GM18517 (cell line): Measurements from ENCODE around the gene CYP27B1.

Source experiments
- ATAC-seq: cut with Tn5 transposase; IDR thresholded peaks from one replicate; pipeline ENCODE4 v1.9.1; 2021; ENCODE audit warnings: mild to moderate bottlenecking, moderate library complexity; ENCODE audit not compliant: unreplicated experiment

CYP27B1 gene

GRCh38 chr12:57753756-57754337, 13.0 kb downstream of the CYP27B1 start:
- ATAC-seq = no peak

- no peak for ATAC-seq
These were observed 14.2 kb downstream of the CYP27B1 start for GRCh38 chr12:57752668-57753000.

- ATAC-seq = peak; percentile 77
These were observed 14.8 kb downstream of the CYP27B1 start, which contains the start of gene CDK4 for GRCh38 chr12:57751788-57752667. CDK4 (minus strand) TSS chr12:57752310; CDS start chr12:57751717, 593 bp downstream.

GRCh38 chr12:57751432-57751787, 15.5 kb downstream of the CYP27B1 start:
- no peak for ATAC-seq

- no peak for ATAC-seq
These were observed 16.1 kb downstream of the CYP27B1 start for GRCh38 chr12:57750561-57751431.

- ATAC-seq = no peak
These were observed 17.8 kb downstream of the CYP27B1 start for GRCh38 chr12:57749061-57749460.

GRCh38 chr12:57746025-57746424, 20.9 kb downstream of the CYP27B1 start:
- no peak for ATAC-seq

GRCh38 chr12:57745485-57745881, 21.4 kb downstream of the CYP27B1 start:
- no peak for ATAC-seq

- ATAC-seq = peak; percentile 79
These were observed 21.9 kb downstream of the CYP27B1 start, which contains the start of gene TSPAN31 for GRCh38 chr12:57744777-57745484. TSPAN31 (plus strand) TSS chr12:57745039; CDS start chr12:57745155, 116 bp downstream.

- peak; percentile 20 for ATAC-seq
These were observed 22.6 kb downstream of the CYP27B1 start for GRCh38 chr12:57744194-57744776.

GRCh38 chr12:57743769-57744168, 23.1 kb downstream of the CYP27B1 start:
- ATAC-seq = no peak

- peak; percentile 53 for ATAC-seq
These were observed 24.8 kb downstream of the CYP27B1 start for GRCh38 chr12:57741844-57742738.

GRCh38 chr12:57741413-57741789, 25.5 kb downstream of the CYP27B1 start:
- ATAC-seq = no peak

GRCh38 chr12:57740656-57741412, 26.0 kb downstream of the CYP27B1 start:
- peak; percentile 44 for ATAC-seq

GRCh38 chr12:57739914-57740538, 26.9 kb downstream of the CYP27B1 start:
- ATAC-seq = no peak

GRCh38 chr12:57739387-57739786, 27.5 kb downstream of the CYP27B1 start:
- no peak for ATAC-seq

GRCh38 chr12:57738661-57739237, 28.1 kb downstream of the CYP27B1 start, which contains the start of gene AGAP2:
AGAP2 (minus strand) TSS chr12:57738742; CDS start chr12:57738246, 496 bp downstream.
- no peak for ATAC-seq
